ENCODE measurements around the gene HSP90AB1.

Gene HSP90AB1

GRCh38 chr6:44269921-44270525, 23.1 kb downstream of the HSP90AB1 start, which contains the start of gene TMEM151B:
TMEM151B (plus strand) TSS chr6:44270450; CDS start chr6:44270743, 293 bp downstream.
- DNase-seq = peak; percentile 39

GRCh38 chr6:44270526-44271405, 23.9 kb downstream of the HSP90AB1 start:
- no peak for DNase-seq

GRCh38 chr6:44271406-44271723, 24.5 kb downstream of the HSP90AB1 start:
- DNase-seq = no peak

- no peak for DNase-seq
Measured at GRCh38 chr6:44271914-44272313, 25.0 kb downstream of the HSP90AB1 start.

GRCh38 chr6:44272529-44272928, 25.6 kb downstream of the HSP90AB1 start:
- DNase-seq = no peak

- no peak for DNase-seq
Measured at GRCh38 chr6:44272999-44273566, 26.2 kb downstream of the HSP90AB1 start.

GRCh38 chr6:44273617-44274016, 26.7 kb downstream of the HSP90AB1 start:
- DNase-seq = no peak

GRCh38 chr6:44275271-44275748, 28.4 kb downstream of the HSP90AB1 start:
- no peak for DNase-seq

- no peak for DNase-seq
Measured at GRCh38 chr6:44275749-44276648, 29.1 kb downstream of the HSP90AB1 start.

GRCh38 chr6:44276667-44277640, 30.1 kb downstream of the HSP90AB1 start:
- DNase-seq = no peak

- no peak for DNase-seq
Measured at GRCh38 chr6:44277763-44278162, 30.9 kb downstream of the HSP90AB1 start.

GRCh38 chr6:44278315-44278714, 31.4 kb downstream of the HSP90AB1 start:
- DNase-seq = no peak

GRCh38 chr6:44278774-44279697, 32.1 kb downstream of the HSP90AB1 start:
- no peak for DNase-seq

GRCh38 chr6:44284121-44284520, 37.2 kb downstream of the HSP90AB1 start:
- no peak for DNase-seq

GRCh38 chr6:44284867-44285266, 38.0 kb downstream of the HSP90AB1 start:
- DNase-seq = no peak

GRCh38 chr6:44285552-44286284, 38.8 kb downstream of the HSP90AB1 start:
- no peak for DNase-seq

- no peak for DNase-seq
Measured at GRCh38 chr6:44286285-44286565, 39.3 kb downstream of the HSP90AB1 start.

- DNase-seq = no peak
Measured at GRCh38 chr6:44286747-44287146, 39.8 kb downstream of the HSP90AB1 start.

GRCh38 chr6:44289726-44290260, 42.9 kb downstream of the HSP90AB1 start:
- no peak for DNase-seq

- no peak for DNase-seq
Measured at GRCh38 chr6:44291841-44292240, 44.9 kb downstream of the HSP90AB1 start.
